ENCODE results near the gene MYBPC3.

Gene MYBPC3

DNA sequence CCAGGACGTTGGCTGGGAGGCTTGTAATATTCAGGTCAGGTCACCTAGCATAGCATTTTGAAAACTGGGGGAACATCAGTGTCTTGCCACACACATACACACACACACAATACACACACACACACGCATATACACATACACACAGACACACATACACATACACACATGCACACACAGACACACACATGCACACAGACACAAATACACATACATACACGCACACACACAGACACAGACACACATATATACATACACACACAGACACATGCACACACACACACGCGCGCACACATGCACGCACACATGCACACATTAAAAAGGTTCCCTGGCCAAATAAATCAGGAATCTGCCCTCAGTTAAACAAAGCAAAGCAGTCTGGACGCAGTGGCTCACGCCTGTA lies 12.5 kb downstream of the MYBPC3 start:
- TF ChIP-seq, protein P1, sequence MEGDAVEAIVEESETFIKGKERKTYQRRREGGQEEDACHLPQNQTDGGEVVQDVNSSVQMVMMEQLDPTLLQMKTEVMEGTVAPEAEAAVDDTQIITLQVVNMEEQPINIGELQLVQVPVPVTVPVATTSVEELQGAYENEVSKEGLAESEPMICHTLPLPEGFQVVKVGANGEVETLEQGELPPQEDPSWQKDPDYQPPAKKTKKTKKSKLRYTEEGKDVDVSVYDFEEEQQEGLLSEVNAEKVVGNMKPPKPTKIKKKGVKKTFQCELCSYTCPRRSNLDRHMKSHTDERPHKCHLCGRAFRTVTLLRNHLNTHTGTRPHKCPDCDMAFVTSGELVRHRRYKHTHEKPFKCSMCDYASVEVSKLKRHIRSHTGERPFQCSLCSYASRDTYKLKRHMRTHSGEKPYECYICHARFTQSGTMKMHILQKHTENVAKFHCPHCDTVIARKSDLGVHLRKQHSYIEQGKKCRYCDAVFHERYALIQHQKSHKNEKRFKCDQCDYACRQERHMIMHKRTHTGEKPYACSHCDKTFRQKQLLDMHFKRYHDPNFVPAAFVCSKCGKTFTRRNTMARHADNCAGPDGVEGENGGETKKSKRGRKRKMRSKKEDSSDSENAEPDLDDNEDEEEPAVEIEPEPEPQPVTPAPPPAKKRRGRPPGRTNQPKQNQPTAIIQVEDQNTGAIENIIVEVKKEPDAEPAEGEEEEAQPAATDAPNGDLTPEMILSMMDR (conservative IDR thresholded peaks at IDR 0.05; ENCODE audit: low read length): no peak
- no peak for TF ChIP-seq EZH2phosphoT487 (IDR thresholded peaks at IDR 0.05; ENCODE audit: borderline replicate concordance)
- no peaks in the 10 kb centered on the region for H3K27me3 ChIP-seq (ENCODE audit: insufficient read depth, low read length, poor library complexity, severe bottlenecking)
- H3K36me3 ChIP-seq (ENCODE audit: insufficient read depth, low read length): no peaks in the 10 kb centered on the region
- no peak overlapping the region for H2AFZ ChIP-seq (ENCODE audit: low read length)
- H3K9me2 ChIP-seq (replicated peaks; ENCODE audit: low read depth, low read length): no peaks in the 10 kb centered on the region
- H3K79me2 ChIP-seq (ENCODE audit: insufficient read depth, low read length): no peaks in the 10 kb centered on the region
- no peaks in the 10 kb centered on the region for H3F3A ChIP-seq (ENCODE audit: low read depth)
- H4K20me1 ChIP-seq (ENCODE audit: insufficient read depth, low read length, poor library complexity, severe bottlenecking): no peaks in the 10 kb centered on the region
- H3K4me1 ChIP-seq (ENCODE audit: insufficient read depth, low read length, poor library complexity, severe bottlenecking): no peaks in the 10 kb centered on the region
- H3K4me2 ChIP-seq (ENCODE audit: low read depth, low read length, poor library complexity, severe bottlenecking): no peak overlapping the region
- H3K4me3 ChIP-seq (ENCODE audit: low read length, poor library complexity, severe bottlenecking): no peak overlapping the region
- no peaks in the 10 kb centered on the region for H3K9me3 ChIP-seq (ENCODE audit: insufficient read depth, low read depth, low read length)
- no peak overlapping the region for H3K9ac ChIP-seq (ENCODE audit: low read depth, low read length, poor library complexity, severe bottlenecking)

DNA sequence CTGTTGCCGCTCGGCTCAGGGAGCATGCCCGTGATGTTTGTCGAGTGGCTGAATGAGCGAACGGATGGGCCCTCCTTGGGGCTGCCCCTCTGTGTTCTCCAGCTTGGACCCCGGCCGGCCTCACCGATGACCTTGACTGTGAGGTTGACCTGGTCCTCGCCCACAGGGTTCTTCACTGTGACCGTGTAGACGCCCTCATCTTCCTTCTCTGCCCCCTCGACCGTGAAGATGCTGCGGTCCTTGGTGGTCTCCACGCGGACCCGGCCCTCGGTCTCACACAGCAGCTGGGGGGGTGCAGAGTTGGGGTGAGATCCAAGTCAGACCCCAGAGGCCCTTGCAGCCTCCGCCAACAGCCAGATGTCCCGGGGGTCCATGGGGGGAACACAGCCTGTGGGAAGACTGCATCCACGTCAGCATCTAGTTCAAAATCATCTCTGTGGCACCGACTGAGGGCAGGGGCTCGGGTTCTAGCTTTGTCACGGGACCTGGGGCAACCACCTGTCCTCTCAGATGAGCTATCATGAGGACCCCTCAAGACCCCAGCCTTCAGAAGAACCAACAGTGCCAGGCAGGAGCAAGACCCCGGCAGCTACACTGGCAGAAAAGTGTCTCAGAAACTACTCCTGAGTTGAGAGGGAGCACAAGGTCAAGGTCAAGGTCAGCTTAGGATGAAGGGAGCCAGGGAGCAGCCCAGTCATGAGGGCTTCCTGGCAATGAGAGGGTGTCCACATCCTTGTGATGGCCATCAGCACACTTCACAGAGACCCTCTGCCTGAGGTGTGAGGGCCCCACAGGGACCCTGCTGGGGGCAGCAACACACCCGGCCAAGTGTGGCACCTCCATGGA lies 13.9 kb downstream of the MYBPC3 start:
- no peaks in the 10 kb centered on the region for H3K4me1 ChIP-seq (ENCODE audit: insufficient read depth, low read length, poor library complexity, severe bottlenecking)
- no peaks in the 10 kb centered on the region for H3K79me2 ChIP-seq (ENCODE audit: insufficient read depth, low read length)
- H3K9me3 ChIP-seq (ENCODE audit: insufficient read depth, low read depth, low read length): no peaks in the 10 kb centered on the region
- no peaks in the 10 kb centered on the region for H3K27me3 ChIP-seq (ENCODE audit: insufficient read depth, low read length, poor library complexity, severe bottlenecking)
- H2AFZ ChIP-seq (ENCODE audit: low read length): no peak overlapping the region
- H3K36me3 ChIP-seq (ENCODE audit: insufficient read depth, low read length): no peaks in the 10 kb centered on the region
- no peak for TF ChIP-seq EZH2phosphoT487 (IDR thresholded peaks at IDR 0.05; ENCODE audit: borderline replicate concordance)
- no peaks in the 10 kb centered on the region for H3K9me2 ChIP-seq (replicated peaks; ENCODE audit: low read depth, low read length)
- no peaks in the 10 kb centered on the region for H3F3A ChIP-seq (ENCODE audit: low read depth)
- no peaks in the 10 kb centered on the region for H4K20me1 ChIP-seq (ENCODE audit: insufficient read depth, low read length, poor library complexity, severe bottlenecking)
- H3K4me3 ChIP-seq (ENCODE audit: low read length, poor library complexity, severe bottlenecking): no peak overlapping the region
- no peak overlapping the region for H3K4me2 ChIP-seq (ENCODE audit: low read depth, low read length, poor library complexity, severe bottlenecking)
- H3K9ac ChIP-seq (ENCODE audit: low read depth, low read length, poor library complexity, severe bottlenecking): no peak overlapping the region

DNA sequence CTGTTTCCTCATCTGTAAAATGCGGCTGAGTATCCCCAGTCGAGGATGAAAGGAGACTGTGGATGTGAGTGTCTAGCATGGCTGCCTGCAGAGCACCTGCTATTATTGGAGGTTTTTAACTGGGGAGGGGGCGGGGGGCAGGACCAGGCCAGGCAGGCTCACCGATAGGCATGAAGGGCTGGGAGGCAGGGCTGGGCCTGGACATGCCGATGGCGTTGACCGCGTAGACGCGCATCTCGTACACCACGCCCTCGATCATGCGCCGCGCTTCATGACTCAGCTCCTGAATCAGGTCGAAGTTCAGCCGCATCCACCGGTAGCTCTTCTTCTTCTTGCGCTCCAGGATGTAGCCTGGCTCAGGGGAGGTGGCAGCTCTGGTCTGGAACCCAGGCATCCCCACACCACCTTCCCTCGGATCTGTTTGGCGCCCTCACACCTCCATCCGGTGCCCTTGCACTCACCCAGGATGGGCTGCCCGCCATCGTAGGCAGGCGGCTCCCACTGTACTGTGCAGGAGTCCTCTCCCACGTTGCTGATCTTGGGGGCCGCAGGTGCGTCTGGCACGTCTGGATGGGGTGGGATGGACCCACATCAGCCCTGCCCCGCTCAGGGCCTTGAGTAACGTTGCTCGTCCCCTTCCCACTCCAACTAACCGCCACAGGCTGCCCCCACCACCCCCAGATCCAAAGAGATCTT lies 15.1 kb downstream of the MYBPC3 start:
- H3K79me2 ChIP-seq (ENCODE audit: insufficient read depth, low read length): no peaks in the 10 kb centered on the region

More for the DNA sequence above, 15.1 kb downstream of the MYBPC3 start:
- Histone ChIP-seq H3K27me3 (ENCODE audit: insufficient read depth, low read length, poor library complexity, severe bottlenecking) (no peaks in the 10 kb centered on the region), H2AFZ (ENCODE audit: low read length) (no peak overlapping the region), H3K9me3 (ENCODE audit: insufficient read depth, low read depth, low read length) (no peaks in the 10 kb centered on the region), H4K20me1 (ENCODE audit: insufficient read depth, low read length, poor library complexity, severe bottlenecking) (no peaks in the 10 kb centered on the region), H3K4me3 (ENCODE audit: low read length, poor library complexity, severe bottlenecking) (no peak overlapping the region), H3K9ac (ENCODE audit: low read depth, low read length, poor library complexity, severe bottlenecking) (no peak overlapping the region), H3K4me1 (ENCODE audit: insufficient read depth, low read length, poor library complexity, severe bottlenecking) (no peaks in the 10 kb centered on the region), H3K36me3 (ENCODE audit: insufficient read depth, low read length) (no peaks in the 10 kb centered on the region), H3F3A (ENCODE audit: low read depth) (no peaks in the 10 kb centered on the region), H3K9me2 (replicated peaks; ENCODE audit: low read depth, low read length) (no peaks in the 10 kb centered on the region), H3K4me2 (ENCODE audit: low read depth, low read length, poor library complexity, severe bottlenecking) (no peak overlapping the region)
- no peak for TF ChIP-seq EZH2phosphoT487 (IDR thresholded peaks at IDR 0.05; ENCODE audit: borderline replicate concordance)
- TF ChIP-seq, protein P1 (conservative IDR thresholded peaks at IDR 0.05; ENCODE audit: low read length): no peak

All from Loucy (cell line).